HS-5 (cell line): ENCODE data around the gene FUT6.
A peak's percentile ranks its signal among the peaks of the same experiment; 100 is the strongest.

ENCODE experiments used
- DNase-seq: peaks from one replicate; pipeline ENCODE4 v3.0.0-alpha.2; 2012; ENCODE audit warnings: low read depth

FUT6 gene

DNA sequence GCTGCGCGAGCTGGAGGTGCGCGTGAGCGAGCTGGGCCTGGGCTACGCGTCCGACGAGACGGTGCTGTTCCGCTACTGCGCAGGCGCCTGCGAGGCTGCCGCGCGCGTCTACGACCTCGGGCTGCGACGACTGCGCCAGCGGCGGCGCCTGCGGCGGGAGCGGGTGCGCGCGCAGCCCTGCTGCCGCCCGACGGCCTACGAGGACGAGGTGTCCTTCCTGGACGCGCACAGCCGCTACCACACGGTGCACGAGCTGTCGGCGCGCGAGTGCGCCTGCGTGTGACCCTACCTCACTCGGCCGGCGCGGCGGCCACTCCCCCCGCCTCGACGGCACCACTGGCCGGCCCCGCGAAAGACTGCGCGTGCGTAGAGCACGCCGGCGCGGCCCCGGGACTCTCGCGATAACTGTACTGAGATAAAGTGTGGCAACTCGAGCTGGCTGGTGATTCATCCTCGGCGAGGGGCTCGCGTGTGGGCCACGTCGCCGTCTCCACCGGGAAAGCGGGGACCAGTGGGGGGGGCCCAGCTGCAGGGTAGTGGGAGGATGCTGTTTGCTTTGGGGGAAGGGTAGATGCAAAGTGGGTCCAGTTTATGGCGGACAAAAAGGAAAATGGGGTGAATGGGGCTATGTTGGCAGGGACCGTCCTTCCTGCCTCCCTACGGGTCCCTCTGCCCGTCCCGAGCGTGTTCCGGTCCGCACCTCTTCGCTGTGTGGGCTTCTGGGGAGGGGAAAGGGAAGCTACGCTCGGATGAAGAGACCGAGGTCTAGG is 11.4 kb downstream of the FUT6 start:
- peak; percentile 47 for DNase-seq

DNA sequence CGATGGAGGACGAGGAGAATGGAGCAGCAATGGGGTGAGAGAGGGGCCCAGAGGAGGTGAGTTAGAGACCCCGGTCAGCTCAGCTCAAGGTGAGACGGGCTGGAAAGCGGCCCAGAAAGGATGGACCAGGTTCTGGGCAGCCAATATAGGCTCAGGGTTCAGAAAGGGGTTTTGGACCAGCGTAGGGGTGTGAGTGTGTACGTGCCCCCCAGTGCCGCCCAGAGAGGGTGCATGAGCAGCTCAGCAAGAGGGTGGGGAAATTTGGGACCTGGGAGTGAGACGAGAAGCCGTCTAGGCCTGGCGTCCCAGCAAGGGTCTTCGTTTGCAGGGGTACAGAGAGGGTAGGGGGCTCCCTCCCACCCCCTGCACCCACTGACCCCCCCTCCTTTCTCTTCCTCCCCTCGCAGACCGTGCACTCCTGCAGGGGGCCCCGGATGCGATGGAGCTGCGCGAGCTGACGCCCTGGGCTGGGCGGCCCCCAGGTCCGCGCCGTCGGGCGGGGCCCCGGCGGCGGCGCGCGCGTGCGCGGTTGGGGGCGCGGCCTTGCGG is 12.1 kb downstream of the FUT6 start:
- DNase-seq: no peak

- no peak for DNase-seq
These were observed 12.8 kb downstream of the FUT6 start for GRCh38 chr19:5826531-5827341.

DNA sequence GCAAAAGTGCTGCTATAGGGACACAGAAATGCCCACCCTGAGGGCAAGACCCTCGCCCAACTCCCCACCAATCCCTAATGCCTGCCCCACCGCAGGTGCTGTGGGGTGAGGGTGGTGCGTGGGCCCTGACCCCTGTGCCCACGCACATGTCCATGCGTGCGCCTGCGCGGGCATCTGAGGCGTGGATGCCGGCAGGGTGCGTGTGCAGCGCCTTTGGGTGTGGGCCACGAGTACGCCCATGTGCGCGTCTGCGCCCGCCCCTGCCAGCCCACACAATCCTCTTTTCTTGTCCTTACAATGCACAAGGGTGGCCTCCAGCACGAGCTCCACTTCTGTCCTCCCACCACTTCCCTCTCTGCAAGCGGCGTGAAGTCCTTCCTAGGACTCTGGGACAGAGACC is 14.3 kb downstream of the FUT6 start:
- DNase-seq: no peak

- DNase-seq: no peak
These were observed 14.8 kb downstream of the FUT6 start for GRCh38 chr19:5824751-5825150.

GRCh38 chr19:5823579-5824281 is 15.8 kb downstream of the FUT6 start:
- DNase-seq: no peak

GRCh38 chr19:5822181-5822844 is 17.2 kb downstream of the FUT6 start:
- DNase-seq: no peak

DNA sequence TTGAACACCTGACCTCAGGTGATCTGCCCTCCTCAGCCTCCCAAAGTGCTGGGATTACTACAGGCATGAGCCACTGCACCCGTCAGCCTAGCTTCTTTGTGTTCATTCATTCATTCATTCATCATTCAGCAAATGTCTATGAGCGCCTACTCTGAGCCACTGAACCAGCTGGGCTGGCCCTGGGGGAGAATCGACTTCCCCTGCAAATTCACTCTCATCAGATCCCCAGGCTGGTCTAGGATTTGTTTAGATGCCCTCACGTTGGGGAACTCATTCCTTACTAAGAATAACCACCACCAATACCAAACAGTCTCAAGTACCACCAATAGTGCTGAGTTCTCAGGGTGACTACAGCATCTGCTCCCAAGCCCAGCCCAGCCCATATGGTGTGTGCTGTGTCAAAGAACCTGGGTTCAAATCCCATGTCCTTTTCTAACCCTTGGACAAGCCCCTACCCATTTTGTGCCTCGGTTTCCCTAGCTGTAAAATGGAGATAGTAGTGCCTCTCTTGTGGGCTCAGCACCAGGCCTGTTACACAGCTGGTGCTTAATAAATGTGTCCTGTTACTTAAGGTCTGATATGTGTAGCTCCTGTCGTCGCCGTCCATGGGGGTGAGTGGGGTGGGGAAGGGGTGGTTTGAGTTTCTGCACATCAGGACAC is 17.9 kb downstream of the FUT6 start:
- no peak for DNase-seq

DNA sequence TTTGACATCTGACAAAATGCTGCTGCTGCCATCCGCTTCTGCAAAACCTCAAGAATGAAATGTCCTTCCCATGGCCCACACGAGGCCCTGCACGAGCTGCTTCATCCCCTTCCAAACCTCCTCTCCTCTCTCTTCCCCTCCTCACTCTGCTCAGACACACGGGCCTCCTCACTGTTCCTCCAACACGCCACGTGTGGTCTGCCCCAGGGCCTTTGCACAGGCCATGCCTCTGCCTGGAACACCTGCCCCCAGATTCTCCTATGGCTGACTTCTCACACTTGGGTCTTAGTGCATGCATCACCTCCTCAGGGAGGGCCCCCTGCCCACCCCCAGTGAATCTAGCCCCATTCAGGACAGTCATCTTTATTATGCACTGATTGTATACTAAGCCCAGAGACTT is 18.7 kb downstream of the FUT6 start:
- no peak for DNase-seq

GRCh38 chr19:5818594-5818993 is 20.9 kb downstream of the FUT6 start:
- no peak for DNase-seq

GRCh38 chr19:5817218-5817617 is 22.3 kb downstream of the FUT6 start:
- DNase-seq: no peak

DNA sequence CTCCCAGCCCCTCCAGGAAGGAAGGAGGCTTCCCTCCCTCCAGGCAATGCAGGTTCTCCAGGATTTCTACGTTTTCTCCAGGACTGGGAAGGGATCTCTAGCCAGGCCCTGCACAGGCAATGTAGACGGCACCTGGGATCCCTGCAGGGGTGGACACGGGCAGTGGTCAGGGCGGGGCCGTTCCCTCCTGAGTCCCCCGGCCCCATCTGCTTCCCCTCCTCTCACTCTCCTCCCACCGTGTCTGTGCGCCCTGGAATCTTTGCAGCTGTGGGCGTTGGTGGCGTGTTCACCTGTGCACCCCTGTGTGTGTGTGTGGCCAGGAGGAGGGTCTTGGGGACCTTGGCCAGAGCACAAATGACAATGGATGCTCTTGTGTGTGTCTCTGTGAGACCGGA is 24.7 kb downstream of the FUT6 start:
- DNase-seq: no peak

DNA sequence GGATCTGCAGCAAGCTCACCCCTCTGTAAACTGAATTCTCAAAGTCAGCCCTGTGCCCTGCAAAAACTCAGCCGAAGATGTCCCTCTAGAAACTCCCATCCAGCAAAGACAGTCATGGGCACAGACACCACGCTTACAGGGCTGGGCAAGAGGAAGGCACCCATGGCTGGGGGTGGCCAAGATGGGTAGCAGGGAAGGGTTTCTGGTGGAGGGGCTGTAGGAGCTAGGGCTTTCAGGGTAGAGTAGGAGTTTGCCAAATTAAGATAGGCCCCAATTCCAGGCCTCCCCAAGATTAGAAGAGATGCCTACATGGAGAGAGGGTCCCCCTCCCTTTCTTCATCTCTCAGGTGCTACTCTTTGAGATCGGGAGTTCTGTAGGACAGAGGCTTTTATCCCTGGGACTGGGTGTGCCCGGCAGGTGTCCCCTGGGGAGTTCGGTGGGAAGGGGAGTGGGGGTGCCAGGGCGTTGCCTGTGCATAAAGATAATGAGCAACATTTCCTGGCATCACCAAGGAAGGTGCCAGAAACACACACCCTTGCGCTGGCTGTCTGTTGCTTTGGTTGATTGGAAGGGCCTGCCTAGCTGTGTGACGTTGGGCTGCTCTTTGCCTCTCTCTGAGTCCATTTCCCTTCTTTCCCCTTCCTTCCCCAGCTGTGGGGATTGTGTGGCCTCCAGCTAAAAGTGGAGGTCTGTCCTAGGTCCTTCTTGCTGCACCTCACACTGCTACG is 25.2 kb downstream of the FUT6 start:
- no peak for DNase-seq

GRCh38 chr19:5811117-5811516 is 28.4 kb downstream of the FUT6 start:
- no peak for DNase-seq

- no peak for DNase-seq
These were observed 30.0 kb downstream of the FUT6 start for GRCh38 chr19:5809469-5809868.

- no peak for DNase-seq
These were observed 30.4 kb downstream of the FUT6 start for GRCh38 chr19:5809053-5809452.

DNA sequence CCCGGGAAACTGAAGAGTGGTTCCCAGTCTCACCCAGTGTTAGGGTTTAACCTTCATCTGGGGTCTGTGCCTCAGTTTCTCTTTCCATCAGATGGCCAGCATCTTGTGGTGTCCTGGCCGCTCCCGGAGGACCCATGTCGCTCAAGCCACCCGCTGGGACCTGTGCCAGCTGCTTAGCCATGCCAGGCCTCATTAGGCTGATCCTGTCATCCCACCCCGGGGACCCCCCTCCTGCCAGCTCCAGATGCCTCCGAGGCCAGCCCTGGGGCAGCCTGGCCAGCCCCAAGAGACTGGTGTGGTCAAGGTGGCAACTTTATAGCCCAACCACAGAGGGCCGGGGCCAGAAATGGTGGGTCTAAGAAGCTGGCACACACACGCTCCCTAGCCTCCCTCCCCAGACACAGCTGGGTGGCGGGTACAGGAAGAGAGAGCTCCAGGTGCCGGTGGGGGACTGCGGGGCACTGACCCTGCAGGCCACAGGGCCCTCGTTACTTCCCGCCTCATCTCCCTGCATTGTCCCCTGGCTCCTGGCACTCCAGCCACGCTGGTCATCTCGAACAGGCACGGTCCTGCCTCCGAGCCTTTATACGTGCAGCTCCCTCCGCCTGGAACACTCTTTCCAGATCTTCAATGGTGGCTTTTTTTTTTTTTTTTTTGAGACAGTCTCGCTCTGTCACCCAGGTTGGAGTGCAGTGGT is 31.2 kb downstream of the FUT6 start:
- no peak for DNase-seq

- DNase-seq: no peak
These were observed 32.6 kb downstream of the FUT6 start for GRCh38 chr19:5806905-5807304.

DNA sequence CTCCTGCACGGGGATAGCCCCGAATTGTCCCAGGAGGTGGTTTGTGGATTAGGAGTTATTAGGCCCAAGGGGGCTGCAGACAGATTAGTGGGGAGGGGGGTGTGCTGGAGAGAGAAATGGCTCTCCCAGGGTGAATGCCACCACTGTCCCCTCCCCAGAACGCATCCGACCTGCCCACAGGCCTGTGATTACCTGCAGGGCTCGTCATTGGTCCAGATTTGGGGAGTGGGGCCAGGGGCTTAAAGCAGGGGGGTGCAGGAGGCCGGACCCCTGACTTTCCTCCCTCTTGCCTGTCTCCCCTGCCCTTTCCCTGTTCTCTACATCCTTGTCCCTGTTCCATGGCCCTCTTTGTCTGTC is 33.4 kb downstream of the FUT6 start:
- no peak for DNase-seq

- no peak for DNase-seq
These were observed 33.9 kb downstream of the FUT6 start for GRCh38 chr19:5805462-5806132.
